ENCODE measurements around the gene ETNPPL. TPM values are rescaled to one million over a fixed set of nuclear protein-coding genes. Genes with fewer than 3 reads are reported as not detected.
A peak's percentile ranks its signal among the peaks of the same experiment; 100 is the strongest.

ETNPPL gene
- total and polyA plus RNA-seq, 2 of the 4 experiments (the other 2 are of a cell fraction) = not detected

- no CpG with 5 or more reads among the region's 3 CpGs for WGBS, 2 experiments (ENCODE audit: extremely low coverage in 2 of 2, insufficient read length in 1 of 2)
Observed at GRCh38 chr4:108702960-108703359, 59.9 kb downstream of the ETNPPL start.

More at GRCh38 chr4:108702960-108703359, 59.9 kb downstream of the ETNPPL start:
- dilution Hi-C loops (cut with HindIII; ENCODE audit: low sequenced_read_pairs, unreplicated experiment) (no loop called here), in situ Hi-C loops (cut with MboI; ENCODE audit: low sequenced_read_pairs) (no loop called here), intact Hi-C loops (cut with micrococcal nuclease) (no loop called here)
- H4K91ac ChIP-seq (ENCODE audit: insufficient read depth, low read depth, low read length) = no peak overlapping the region
- no peak overlapping the region for H4K5ac ChIP-seq (ENCODE audit: low read depth, low read length)
- H3K79me1 ChIP-seq (ENCODE audit: low read depth in 1 of 2, low read length in 2 of 2) = no peaks in the 10 kb centered on the region
- no peak overlapping the region for H2BK5ac ChIP-seq (ENCODE audit: low read depth, low read length, poor library complexity, severe bottlenecking)
- H4K8ac ChIP-seq (ENCODE audit: low read depth in 2 of 2, low read length in 2 of 2) = no peak overlapping the region
- H3K4me2 ChIP-seq (ENCODE audit: low read depth, low read length) = no peak overlapping the region
- no peaks in the 10 kb centered on the region for H3K9me3 ChIP-seq (ENCODE audit: control insufficient read depth, insufficient read depth, low read length)
- H3K23ac ChIP-seq (ENCODE audit: low read depth, low read length) = no peak overlapping the region
- no peak overlapping the region for H2AFZ ChIP-seq (replicated peaks; ENCODE audit: low read length, poor library complexity)
- BruUV-seq (replicated peaks) = no TSS peak
- H3K27me3 ChIP-seq (ENCODE audit: control insufficient read depth, insufficient read depth, low read length) = no peaks in the 10 kb centered on the region; the same call in 1 of the 2 replicates
- H3K4ac ChIP-seq (ENCODE audit: low read depth, low read length) = no peak overlapping the region
- H2BK120ac ChIP-seq (ENCODE audit: low read depth, low read length) = no peak overlapping the region
- H3K56ac ChIP-seq (ENCODE audit: extremely low read depth, insufficient read depth, low read length) = no peak overlapping the region
- no peak overlapping the region for H3K9ac ChIP-seq (ENCODE audit: low read depth, low read length)
- H2BK20ac ChIP-seq (ENCODE audit: low read depth, low read length) = no peak overlapping the region
- no peak overlapping the region for H3K27ac ChIP-seq (ENCODE audit: insufficient read depth, low read length)
- H2AK5ac ChIP-seq (ENCODE audit: low read depth, low read length) = no peak overlapping the region
- no peak overlapping the region for H2BK15ac ChIP-seq (ENCODE audit: low read depth, low read length)
- H3K18ac ChIP-seq (ENCODE audit: low read depth, low read length) = no peak overlapping the region
- H3K4me1 ChIP-seq (ENCODE audit: control insufficient read depth, insufficient read depth, low read length) = no peaks in the 10 kb centered on the region
- no peak overlapping the region for H3K4me3 ChIP-seq (ENCODE audit: insufficient read depth, low read depth, low read length)
- H4K20me1 ChIP-seq (ENCODE audit: insufficient read depth, low read length) = no peaks in the 10 kb centered on the region
- no peak overlapping the region for H2AK9ac ChIP-seq (replicated peaks; ENCODE audit: low read depth, low read length, poor library complexity)
- no peak overlapping the region for H3K14ac ChIP-seq (replicated peaks; ENCODE audit: low read depth, low read length)
- no peaks in the 10 kb centered on the region for H3K9me1 ChIP-seq (ENCODE audit: insufficient read depth, low read length)
- ChIA-PET CTCF (no interaction called here), POLR2A (ENCODE audit: unreplicated experiment) (no interaction called here)
- no peak for TF ChIP-seq FOS (IDR thresholded peaks at IDR 0.05; ENCODE audit: low read depth, low read length)
- TF ChIP-seq SMC3 (IDR thresholded peaks at IDR 0.05; ENCODE audit: low read depth, low read length) = no peak
- no peak for TF ChIP-seq MAFK (IDR thresholded peaks at IDR 0.05; ENCODE audit: low read depth, low read length)
- TF ChIP-seq ELK1 (IDR thresholded peaks at IDR 0.05; ENCODE audit: borderline replicate concordance, low read depth, low read length) = no peak
- no peak for TF ChIP-seq NFE2L2 (IDR thresholded peaks at IDR 0.05; ENCODE audit: low read depth, low read length)
- TF ChIP-seq CTCF (conservative IDR thresholded peaks at IDR 0.05; ENCODE audit: low read depth, low read length) = no peak
- no peak for TF ChIP-seq CEBPB (IDR thresholded peaks at IDR 0.05; ENCODE audit: low read depth, low read length)
- TF ChIP-seq BHLHE40 (IDR thresholded peaks at IDR 0.05; ENCODE audit: low read depth, low read length) = no peak
- TF ChIP-seq CHD1 (IDR thresholded peaks at IDR 0.05; ENCODE audit: low read depth, low read length) = no peak
- no peak for TF ChIP-seq MXI1 (IDR thresholded peaks at IDR 0.05; ENCODE audit: borderline replicate concordance, low read depth, low read length)
- TF ChIP-seq RFX5 (IDR thresholded peaks at IDR 0.05; ENCODE audit: low read depth, low read length) = no peak
- TF ChIP-seq POLR2A (IDR thresholded peaks at IDR 0.05; ENCODE audit: low read depth, low read length) = no peak
- TF ChIP-seq RAD21 (IDR thresholded peaks at IDR 0.05; ENCODE audit: low read length) = no peak
- no peak for TF ChIP-seq MAZ (IDR thresholded peaks at IDR 0.05; ENCODE audit: borderline replicate concordance, low read depth, low read length)
- no peak for TF ChIP-seq USF2 (IDR thresholded peaks at IDR 0.05; ENCODE audit: low read depth, low read length)
- TF ChIP-seq RCOR1 (IDR thresholded peaks at IDR 0.05; ENCODE audit: insufficient replicate concordance, low read length) = no peak
- ATAC-seq (ENCODE audit: low read depth) (0 out of 2 replicates have a peak, but pooled peaks have one; percentile 24), DNase-seq (no peak)
- no peaks in the 10 kb centered on the region for H3K36me3 ChIP-seq (ENCODE audit: control insufficient read depth, insufficient read depth, low read length)
